ENCODE measurements around the gene CDK6.

GRCh38 chr7:92727755-92728154 is 108.6 kb downstream of the CDK6 start:
- TF ChIP-seq CTCF (IDR thresholded peaks at IDR 0.05) (no peak), JUNB (IDR thresholded peaks at IDR 0.05) (no peak), NFE2L2 (conservative IDR thresholded peaks at IDR 0.05; ENCODE audit: low read length) (no peak), MAZ (IDR thresholded peaks at IDR 0.05; ENCODE audit: borderline replicate concordance, low read depth, low read length) (no peak), CHD4 (IDR thresholded peaks at IDR 0.05; ENCODE audit: borderline replicate concordance) (no peak), RAD21 (conservative IDR thresholded peaks at IDR 0.05 in 1 of 2, IDR thresholded peaks at IDR 0.05 in 1 of 2) (no peak), BCL3 (IDR thresholded peaks at IDR 0.05) (no peak), POLR2A (IDR thresholded peaks at IDR 0.05; ENCODE audit: low read length) (no peak), RNF2 (IDR thresholded peaks at IDR 0.05; ENCODE audit: borderline replicate concordance, low read depth) (no peak), ZSCAN20 (CRISPR knock-in tag; IDR thresholded peaks at IDR 0.05) (no peak)

Measured in A549 (cell line).